GM12878 (cell line): Measurements from ENCODE around the gene DNAI7. TPM values are rescaled to one million over a fixed set of nuclear protein-coding genes. Genes with fewer than 3 reads are reported as not detected.

Experiments used
- ATAC-seq: fragments of 200-7000 bp; cut with Tn5 transposase; 3 replicates; pipeline ENCODE4 v1.9.1; 2020; ENCODE audit warnings: mild to moderate bottlenecking, moderate library complexity
- BruUV-seq: library from RNA; stranded (reverse); fragments of 400-500 nt; replicated peaks from 2 replicates; lab custom pipeline; 2021; lab: Mats Ljungman, UMichigan
- CTCF ChIA-PET: fragments of 300-600 bp; sonication (Branson Sonifier 250); formaldehyde crosslinking; extraction: SDS; loops from one replicate; lab custom pipeline; 2021; ENCODE audit warnings: inconsistent platforms; lab: Yijun Ruan, JAX
- POLR2A ChIA-PET: fragments of 350-600 bp; formaldehyde crosslinking; extraction: SDS; loops from one replicate; lab custom pipeline; 2021; ENCODE audit warnings: inconsistent platforms; lab: Charles Lee
- RAD21 ChIA-PET: fragments of 300-600 bp; sonication (Branson Sonifier 250); formaldehyde crosslinking; loops from one replicate; lab custom pipeline; 2023; ENCODE audit warnings: antibody characterized with exemption; ENCODE audit not compliant: unreplicated experiment; lab: Charles Lee
- SMC1A ChIA-PET: fragments of 300-600 bp; sonication (Branson Sonifier 250); formaldehyde crosslinking; loops from one replicate; lab custom pipeline; 2023; ENCODE audit not compliant: unreplicated experiment, uncharacterized antibody; lab: Charles Lee
- DNase-seq: peaks from one replicate; pipeline ENCODE4 v3.0.0-alpha.2; 2011; ENCODE audit warnings: low read depth, low spot score
- FAIRE-seq: peaks from 3 replicates; lab custom pipeline; 2011; peaks lifted over from hg19 to GRCh38; lab: Jason Lieb, UNC
- H2AFZ ChIP-seq: 2 replicates; pipeline ENCODE4 v1.6.0; 2011; ENCODE audit warnings: low read depth, low read length, control low read depth; ENCODE audit not compliant: control insufficient read depth
- H3K27ac ChIP-seq: 2 replicates; pipeline ENCODE4 v1.5.1; 2011; ENCODE audit warnings: control low read depth; ENCODE audit not compliant: control insufficient read depth, insufficient read depth
- H3K27me3 ChIP-seq, 2 experiments: replicated peaks in 1 of 2; 2 replicates each; pipeline versions ENCODE4 v1.6.0 to v1.6.1; 2011; ENCODE audit warnings: low read length in 1 of 2; ENCODE audit not compliant: control insufficient read depth in 2 of 2, insufficient read depth in 2 of 2
- H3K36me3 ChIP-seq, 2 experiments: 2 replicates each; pipeline ENCODE4 v1.5.1; 2011; ENCODE audit warnings: low read length in 1 of 2; ENCODE audit not compliant: control insufficient read depth in 2 of 2, insufficient read depth in 2 of 2
- H3K4me1 ChIP-seq: 2 replicates; pipeline ENCODE4 v1.6.1; 2011; ENCODE audit warnings: mild to moderate bottlenecking, low read length, moderate library complexity, mixed read lengths; ENCODE audit not compliant: control insufficient read depth, insufficient read depth
- H3K4me2 ChIP-seq: 2 replicates; pipeline ENCODE4 v1.6.0; 2011; ENCODE audit warnings: control low read depth; ENCODE audit not compliant: control insufficient read depth, insufficient read depth
- H3K4me3 ChIP-seq: fragments of 200-600 bp; sonication (generic); 2 replicates; pipeline ENCODE4 v1.5.1; 2016
- H3K79me2 ChIP-seq: 2 replicates; pipeline ENCODE4 v1.6.0; 2011; ENCODE audit warnings: low read length; ENCODE audit not compliant: control insufficient read depth, insufficient read depth
- H3K9ac ChIP-seq: 2 replicates; pipeline ENCODE4 v1.8.0; 2011; ENCODE audit warnings: low read length, control low read depth, mixed read lengths; ENCODE audit not compliant: control insufficient read depth, insufficient read depth
- H3K9me3 ChIP-seq: replicated peaks from 3 replicates; pipeline ENCODE4 v1.5.1; 2011; ENCODE audit warnings: mild to moderate bottlenecking, low read length; ENCODE audit not compliant: control insufficient read depth, insufficient read depth
- H4K20me1 ChIP-seq: 2 replicates; pipeline ENCODE4 v1.6.0; 2011; ENCODE audit not compliant: control insufficient read depth, insufficient read depth
- CHD1 ChIP-seq: IDR thresholded peaks from 2 replicates; pipeline ENCODE4 v1.6.1; 2012; ENCODE audit warnings: low read depth, low read length, improper control_type of control experiment
- KLF5 ChIP-seq: fragments of 450-650 bp; IDR thresholded peaks from 2 replicates; pipeline ENCODE4 v1.6.1; 2014; ENCODE audit warnings: mild to moderate bottlenecking; ENCODE audit not compliant: partially characterized antibody
- MEF2A ChIP-seq: IDR thresholded peaks from 2 replicates; pipeline ENCODE4 v1.6.1; 2011; ENCODE audit warnings: low read depth, mild to moderate bottlenecking, low read length, moderate library complexity; ENCODE audit not compliant: insufficient read depth
- RUNX3 ChIP-seq: IDR thresholded peaks from 2 replicates; pipeline ENCODE4 v1.6.1; 2012; ENCODE audit warnings: low read length, inconsistent platforms
- SP1 ChIP-seq: IDR thresholded peaks from one replicate; pipeline ENCODE4 v1.6.1; 2011; ENCODE audit warnings: low read depth, low read length
- WRNIP1 ChIP-seq: IDR thresholded peaks from 2 replicates; pipeline ENCODE4 v1.6.1; 2011; ENCODE audit warnings: low read depth, low read length, improper control_type of control experiment, borderline replicate concordance
- whole genome bisulfite sequencing: methylation state at CpG from one replicate; pipeline ENCODE4 v1.1.6; 2016; ENCODE audit warnings: low lambda C conversion rate; ENCODE audit not compliant: insufficient replicate concordance, insufficient coverage; ENCODE audit errors: missing lambda C conversion rate; 5-methylcytosine and 5-hydroxymethylcytosine counted together
- in situ Hi-C: fragments of 300-500 bp; cut with MboI; formaldehyde crosslinking; loops from 9 replicates; pipeline ENCODE4 v1.14.3; 2018; ENCODE audit warnings: mixed read lengths
- intact Hi-C: fragments of 100-400 bp; cut with micrococcal nuclease; formaldehyde crosslinking; loops from one replicate; pipeline ENCODE4 v1.14.2; 2022; ENCODE audit not compliant: unreplicated experiment
- polyA plus RNA-seq, 11 experiments: library from polyadenylated mRNA; depleted of rRNA in 4 of 11; unstranded in 6 of 11; stranded (reverse) in 5 of 11; fragments of >200 nt; fragmentation: Nextera tagmentation in 4 of 11; fragmentation: Illumina TruSeq in 1 of 11; extraction: Ambion mirVana in 4 of 11; extraction: Trizol in 1 of 11; gene quantifications; 1 replicate in 1 of 11; 2 replicates in 10 of 11; pipeline versions ENCODE4 v1.2.1 to v1.2.3, GENCODE V29; 2011 to 2016; ENCODE audit warnings: inconsistent platforms in 2 of 11, missing spikeins in 2 of 11, low read depth in 1 of 11
- total RNA-seq, 4 experiments: library from RNA; depleted of rRNA in 3 of 4; stranded (reverse); fragments of >200 nt in 3 of 4; fragmentation: Illumina TruSeq in 1 of 4; extraction: Trizol in 1 of 4; gene quantifications; 2 replicates each; pipeline versions ENCODE4 v1.2.1 to v1.2.3, GENCODE V29; 2013 to 2021
- TF ChIP-seq, protein P1 (sequence below): fragments of 450-650 bp; IDR thresholded peaks from 2 replicates; pipeline ENCODE4 v1.6.1; 2016; ENCODE audit warnings: mild to moderate bottlenecking
- TF ChIP-seq, protein P2 (sequence below): fragments of 450-650 bp; IDR thresholded peaks from 2 replicates; pipeline ENCODE4 v1.6.1; 2016; ENCODE audit warnings: mild to moderate bottlenecking, moderate library complexity, borderline replicate concordance
- TF ChIP-seq, protein P3 (sequence below): fragments of 450-650 bp; IDR thresholded peaks from 2 replicates; pipeline ENCODE4 v1.6.1; 2017; ENCODE audit warnings: mild to moderate bottlenecking, moderate library complexity
- TF ChIP-seq, protein P4 (sequence below): IDR thresholded peaks from 2 replicates; pipeline ENCODE4 v1.6.1; 2011; ENCODE audit warnings: borderline replicate concordance, low read depth, mild to moderate bottlenecking, moderate library complexity, mixed read lengths, low read length; ENCODE audit not compliant: insufficient read depth; ENCODE audit errors: extremely low read length
- TF ChIP-seq, protein P5 (sequence below): fragments of 450-650 bp; IDR thresholded peaks from 2 replicates; pipeline ENCODE4 v1.6.1; 2017; ENCODE audit warnings: mild to moderate bottlenecking

Gene DNAI7
- total and polyA plus RNA-seq, 10 of the 15 experiments (the other 5 are each of a cell fraction or from before 2014, with no cell fraction given) = 0.05 to 0.48 (median 0.13) TPM; not detected in 4

DNA sequence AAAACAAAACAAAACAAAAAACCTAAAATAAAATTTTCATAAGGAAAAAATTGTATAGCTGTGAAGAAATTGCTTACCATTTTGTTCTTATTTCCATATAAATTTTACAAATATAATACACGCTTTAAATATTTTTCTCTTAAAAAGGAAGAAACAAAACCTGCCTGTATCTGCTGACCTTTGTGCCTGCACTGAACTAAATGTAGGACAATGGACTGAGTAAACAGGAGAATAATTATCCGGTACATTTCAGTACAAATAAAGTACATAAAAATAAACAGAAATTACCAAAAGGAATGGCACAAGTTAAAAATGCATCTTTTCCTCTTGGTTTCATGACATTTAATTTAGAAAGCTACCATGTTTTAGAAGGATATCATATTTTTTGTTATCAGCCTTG, 112.3 kb downstream of the DNAI7 start:
- SMC1A ChIA-PET = interaction anchor here (0.6 to 2.3 kb wide), 8 partner anchors 10 to 1417 kb away, joined by 3 to 11 read pairs (median 5); no protein-coding TSS in a partner anchor
- in situ Hi-C loops = no loop called here
- H3K4me2 ChIP-seq = no peak overlapping the region
- intact Hi-C loops = no loop called here
- DNase-seq (no peak), ATAC-seq (no peak), FAIRE-seq (no peak)
- RAD21 ChIA-PET = interaction anchor here (0.9 to 1.3 kb wide), 2 partner anchors 90 to 91 kb away, joined by 3 read pairs; no protein-coding TSS in a partner anchor
- H3K9ac ChIP-seq = no peak overlapping the region
- H3K9me3 ChIP-seq = no peaks in the 10 kb centered on the region; the same call in 2 of the 3 replicates
- CTCF ChIA-PET = interaction anchor here (2.0 kb wide), 2 partner anchors 10 to 90 kb away, joined by 5 to 9 read pairs; no protein-coding TSS in a partner anchor
- no peaks in the 10 kb centered on the region for H3K27me3 ChIP-seq
- peaks cover 15 to 47% of the 10 kb centered on the region in 2 experiments for H3K36me3 ChIP-seq
- BruUV-seq = no TSS peak
- no peaks in the 10 kb centered on the region for H4K20me1 ChIP-seq
- no peak overlapping the region for H2AFZ ChIP-seq
- H3K27ac ChIP-seq = no peak overlapping the region
- WGBS = 96% methylated on average over 2 of the region's 2 CpGs
- H3K79me2 ChIP-seq = no peaks in the 10 kb centered on the region
- POLR2A ChIA-PET = no interaction called here
- no peak overlapping the region for H3K4me3 ChIP-seq
- no peaks in the 10 kb centered on the region for H3K4me1 ChIP-seq
- TF ChIP-seq RUNX3 = no peak
- TF ChIP-seq, protein P1, sequence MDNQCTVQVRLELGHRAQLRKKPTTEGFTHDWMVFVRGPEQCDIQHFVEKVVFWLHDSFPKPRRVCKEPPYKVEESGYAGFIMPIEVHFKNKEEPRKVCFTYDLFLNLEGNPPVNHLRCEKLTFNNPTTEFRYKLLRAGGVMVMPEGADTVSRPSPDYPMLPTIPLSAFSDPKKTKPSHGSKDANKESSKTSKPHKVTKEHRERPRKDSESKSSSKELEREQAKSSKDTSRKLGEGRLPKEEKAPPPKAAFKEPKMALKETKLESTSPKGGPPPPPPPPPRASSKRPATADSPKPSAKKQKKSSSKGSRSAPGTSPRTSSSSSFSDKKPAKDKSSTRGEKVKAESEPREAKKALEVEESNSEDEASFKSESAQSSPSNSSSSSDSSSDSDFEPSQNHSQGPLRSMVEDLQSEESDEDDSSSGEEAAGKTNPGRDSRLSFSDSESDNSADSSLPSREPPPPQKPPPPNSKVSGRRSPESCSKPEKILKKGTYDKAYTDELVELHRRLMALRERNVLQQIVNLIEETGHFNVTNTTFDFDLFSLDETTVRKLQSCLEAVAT = no peak
- no peak for TF ChIP-seq WRNIP1
- TF ChIP-seq, protein P2, sequence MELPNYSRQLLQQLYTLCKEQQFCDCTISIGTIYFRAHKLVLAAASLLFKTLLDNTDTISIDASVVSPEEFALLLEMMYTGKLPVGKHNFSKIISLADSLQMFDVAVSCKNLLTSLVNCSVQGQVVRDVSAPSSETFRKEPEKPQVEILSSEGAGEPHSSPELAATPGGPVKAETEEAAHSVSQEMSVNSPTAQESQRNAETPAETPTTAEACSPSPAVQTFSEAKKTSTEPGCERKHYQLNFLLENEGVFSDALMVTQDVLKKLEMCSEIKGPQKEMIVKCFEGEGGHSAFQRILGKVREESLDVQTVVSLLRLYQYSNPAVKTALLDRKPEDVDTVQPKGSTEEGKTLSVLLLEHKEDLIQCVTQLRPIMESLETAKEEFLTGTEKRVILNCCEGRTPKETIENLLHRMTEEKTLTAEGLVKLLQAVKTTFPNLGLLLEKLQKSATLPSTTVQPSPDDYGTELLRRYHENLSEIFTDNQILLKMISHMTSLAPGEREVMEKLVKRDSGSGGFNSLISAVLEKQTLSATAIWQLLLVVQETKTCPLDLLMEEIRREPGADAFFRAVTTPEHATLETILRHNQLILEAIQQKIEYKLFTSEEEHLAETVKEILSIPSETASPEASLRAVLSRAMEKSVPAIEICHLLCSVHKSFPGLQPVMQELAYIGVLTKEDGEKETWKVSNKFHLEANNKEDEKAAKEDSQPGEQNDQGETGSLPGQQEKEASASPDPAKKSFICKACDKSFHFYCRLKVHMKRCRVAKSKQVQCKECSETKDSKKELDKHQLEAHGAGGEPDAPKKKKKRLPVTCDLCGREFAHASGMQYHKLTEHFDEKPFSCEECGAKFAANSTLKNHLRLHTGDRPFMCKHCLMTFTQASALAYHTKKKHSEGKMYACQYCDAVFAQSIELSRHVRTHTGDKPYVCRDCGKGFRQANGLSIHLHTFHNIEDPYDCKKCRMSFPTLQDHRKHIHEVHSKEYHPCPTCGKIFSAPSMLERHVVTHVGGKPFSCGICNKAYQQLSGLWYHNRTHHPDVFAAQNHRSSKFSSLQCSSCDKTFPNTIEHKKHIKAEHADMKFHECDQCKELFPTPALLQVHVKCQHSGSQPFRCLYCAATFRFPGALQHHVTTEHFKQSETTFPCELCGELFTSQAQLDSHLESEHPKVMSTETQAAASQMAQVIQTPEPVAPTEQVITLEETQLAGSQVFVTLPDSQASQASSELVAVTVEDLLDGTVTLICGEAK = no peak
- TF ChIP-seq, protein P3, sequence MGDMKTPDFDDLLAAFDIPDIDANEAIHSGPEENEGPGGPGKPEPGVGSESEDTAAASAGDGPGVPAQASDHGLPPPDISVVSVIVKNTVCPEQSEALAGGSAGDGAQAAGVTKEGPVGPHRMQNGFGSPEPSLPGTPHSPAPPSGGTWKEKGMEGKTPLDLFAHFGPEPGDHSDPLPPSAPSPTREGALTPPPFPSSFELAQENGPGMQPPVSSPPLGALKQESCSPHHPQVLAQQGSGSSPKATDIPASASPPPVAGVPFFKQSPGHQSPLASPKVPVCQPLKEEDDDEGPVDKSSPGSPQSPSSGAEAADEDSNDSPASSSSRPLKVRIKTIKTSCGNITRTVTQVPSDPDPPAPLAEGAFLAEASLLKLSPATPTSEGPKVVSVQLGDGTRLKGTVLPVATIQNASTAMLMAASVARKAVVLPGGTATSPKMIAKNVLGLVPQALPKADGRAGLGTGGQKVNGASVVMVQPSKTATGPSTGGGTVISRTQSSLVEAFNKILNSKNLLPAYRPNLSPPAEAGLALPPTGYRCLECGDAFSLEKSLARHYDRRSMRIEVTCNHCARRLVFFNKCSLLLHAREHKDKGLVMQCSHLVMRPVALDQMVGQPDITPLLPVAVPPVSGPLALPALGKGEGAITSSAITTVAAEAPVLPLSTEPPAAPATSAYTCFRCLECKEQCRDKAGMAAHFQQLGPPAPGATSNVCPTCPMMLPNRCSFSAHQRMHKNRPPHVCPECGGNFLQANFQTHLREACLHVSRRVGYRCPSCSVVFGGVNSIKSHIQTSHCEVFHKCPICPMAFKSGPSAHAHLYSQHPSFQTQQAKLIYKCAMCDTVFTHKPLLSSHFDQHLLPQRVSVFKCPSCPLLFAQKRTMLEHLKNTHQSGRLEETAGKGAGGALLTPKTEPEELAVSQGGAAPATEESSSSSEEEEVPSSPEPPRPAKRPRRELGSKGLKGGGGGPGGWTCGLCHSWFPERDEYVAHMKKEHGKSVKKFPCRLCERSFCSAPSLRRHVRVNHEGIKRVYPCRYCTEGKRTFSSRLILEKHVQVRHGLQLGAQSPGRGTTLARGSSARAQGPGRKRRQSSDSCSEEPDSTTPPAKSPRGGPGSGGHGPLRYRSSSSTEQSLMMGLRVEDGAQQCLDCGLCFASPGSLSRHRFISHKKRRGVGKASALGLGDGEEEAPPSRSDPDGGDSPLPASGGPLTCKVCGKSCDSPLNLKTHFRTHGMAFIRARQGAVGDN = no peak
- no peak for TF ChIP-seq MEF2A
- no peak for TF ChIP-seq KLF5
- no peak for TF ChIP-seq CHD1
- TF ChIP-seq SP1 = no peak
- TF ChIP-seq, protein P4, sequence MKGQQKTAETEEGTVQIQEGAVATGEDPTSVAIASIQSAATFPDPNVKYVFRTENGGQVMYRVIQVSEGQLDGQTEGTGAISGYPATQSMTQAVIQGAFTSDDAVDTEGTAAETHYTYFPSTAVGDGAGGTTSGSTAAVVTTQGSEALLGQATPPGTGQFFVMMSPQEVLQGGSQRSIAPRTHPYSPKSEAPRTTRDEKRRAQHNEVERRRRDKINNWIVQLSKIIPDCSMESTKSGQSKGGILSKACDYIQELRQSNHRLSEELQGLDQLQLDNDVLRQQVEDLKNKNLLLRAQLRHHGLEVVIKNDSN = no peak
- TF ChIP-seq, protein P5, sequence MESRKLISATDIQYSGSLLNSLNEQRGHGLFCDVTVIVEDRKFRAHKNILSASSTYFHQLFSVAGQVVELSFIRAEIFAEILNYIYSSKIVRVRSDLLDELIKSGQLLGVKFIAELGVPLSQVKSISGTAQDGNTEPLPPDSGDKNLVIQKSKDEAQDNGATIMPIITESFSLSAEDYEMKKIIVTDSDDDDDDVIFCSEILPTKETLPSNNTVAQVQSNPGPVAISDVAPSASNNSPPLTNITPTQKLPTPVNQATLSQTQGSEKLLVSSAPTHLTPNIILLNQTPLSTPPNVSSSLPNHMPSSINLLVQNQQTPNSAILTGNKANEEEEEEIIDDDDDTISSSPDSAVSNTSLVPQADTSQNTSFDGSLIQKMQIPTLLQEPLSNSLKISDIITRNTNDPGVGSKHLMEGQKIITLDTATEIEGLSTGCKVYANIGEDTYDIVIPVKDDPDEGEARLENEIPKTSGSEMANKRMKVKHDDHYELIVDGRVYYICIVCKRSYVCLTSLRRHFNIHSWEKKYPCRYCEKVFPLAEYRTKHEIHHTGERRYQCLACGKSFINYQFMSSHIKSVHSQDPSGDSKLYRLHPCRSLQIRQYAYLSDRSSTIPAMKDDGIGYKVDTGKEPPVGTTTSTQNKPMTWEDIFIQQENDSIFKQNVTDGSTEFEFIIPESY = no peak
